Fibroblast of lung (primary cell): ENCODE results near the gene IP6K1. TPM values are rescaled to one million over a fixed set of nuclear protein-coding genes. Genes with fewer than 3 reads are reported as not detected.

Experiments
- DNase-seq, 2 donors: peaks; one replicate each; pipeline versions ENCODE4 v3.0.0 to v3.0.0-alpha.2; 2010; ENCODE audit warnings: low read depth in 2 of 2
- H2AFZ ChIP-seq: 2 replicates; pipeline ENCODE4 v1.5.1; 2012; ENCODE audit warnings: low read length, control low read depth, inconsistent platforms
- H3K27ac ChIP-seq: 2 replicates; pipeline ENCODE4 v1.5.1; 2011; ENCODE audit warnings: low read length, control low read depth; ENCODE audit not compliant: insufficient read depth
- H3K27me3 ChIP-seq: 2 replicates; pipeline ENCODE4 v1.5.1; 2011; ENCODE audit warnings: mild to moderate bottlenecking, low read length; ENCODE audit not compliant: control insufficient read depth, insufficient read depth
- H3K36me3 ChIP-seq: 2 replicates; pipeline ENCODE4 v1.5.1; 2011; ENCODE audit warnings: low read length; ENCODE audit not compliant: control insufficient read depth, insufficient read depth
- H3K4me1 ChIP-seq: 2 replicates; pipeline ENCODE4 v1.5.1; 2011; ENCODE audit warnings: low read length; ENCODE audit not compliant: control insufficient read depth, insufficient read depth; ENCODE audit errors: extremely low read depth
- H3K4me2 ChIP-seq: 2 replicates; pipeline ENCODE4 v1.5.1; 2011; ENCODE audit warnings: low read length, control low read depth; ENCODE audit not compliant: insufficient read depth; ENCODE audit errors: extremely low read depth
- H3K4me3 ChIP-seq, 4 experiments: fragments of 200-600 bp in 1 of 4; sonication (generic) in 1 of 4; replicated peaks in 1 of 4; 2 replicates each; pipeline ENCODE4 v1.5.1; 2011 to 2016; ENCODE audit warnings: low read length in 4 of 4, low read depth in 3 of 4, mild to moderate bottlenecking in 3 of 4, control low read depth in 2 of 4, inconsistent platforms in 1 of 4, mixed read lengths in 1 of 4; ENCODE audit not compliant: insufficient read depth in 1 of 4; ENCODE audit errors: control extremely low read depth in 1 of 4
- H3K79me2 ChIP-seq: 2 replicates; pipeline ENCODE4 v1.5.1; 2012; ENCODE audit warnings: mild to moderate bottlenecking, low read length, inconsistent platforms; ENCODE audit not compliant: control insufficient read depth, insufficient read depth
- H3K9ac ChIP-seq: 2 replicates; pipeline ENCODE4 v1.5.1; 2011; ENCODE audit warnings: mild to moderate bottlenecking, low read length, control low read depth; ENCODE audit not compliant: insufficient read depth
- H3K9me3 ChIP-seq: 2 replicates; pipeline ENCODE4 v1.5.1; 2012; ENCODE audit warnings: low read depth, low read length; ENCODE audit not compliant: control insufficient read depth, insufficient read depth
- H4K20me1 ChIP-seq: 2 replicates; pipeline ENCODE4 v1.5.1; 2011; ENCODE audit warnings: low read length; ENCODE audit not compliant: control insufficient read depth, insufficient read depth; ENCODE audit errors: extremely low read depth
- EZH2 ChIP-seq: IDR thresholded peaks from 2 replicates; pipeline ENCODE4 v1.5.1; 2012; ENCODE audit warnings: low read length, control low read depth, mild to moderate bottlenecking; ENCODE audit errors: missing control alignments
- polyA plus RNA-seq, 2 donors: library from polyadenylated mRNA; depleted of rRNA in 1 of 2; stranded (reverse) in 1 of 2; unstranded in 1 of 2; fragments of >200 nt; gene quantifications; 2 replicates each; pipeline ENCODE4 v1.2.1, GENCODE V29; 2011 to 2012; ENCODE audit warnings: missing spikeins in 1 of 2
- total RNA-seq: library from RNA; depleted of rRNA; stranded (reverse); fragments of >200 nt; gene quantifications from 2 replicates; pipeline ENCODE4 v1.2.1, GENCODE V29; 2014
- TF ChIP-seq, protein P1 (sequence below), 2 donors: IDR thresholded peaks in 1 of 2; conservative IDR thresholded peaks in 1 of 2; 1 replicate in 1 of 2; 2 replicates in 1 of 2; pipeline ENCODE4 v1.5.1; 2011 to 2012; ENCODE audit warnings: low read length in 2 of 2, control low read depth in 1 of 2, inconsistent platforms in 1 of 2, low read depth in 1 of 2, mild to moderate bottlenecking in 1 of 2

Gene IP6K1
- total and polyA plus RNA-seq, 2 donors (not counting 1 experiment from before 2014, with no cell fraction given), result 30.2 to 45.4 TPM

GRCh38 chr3:49720855-49721595 is 65.3 kb downstream of the IP6K1 start:
- H4K20me1 ChIP-seq, result no peaks in the 10 kb centered on the region
- DNase-seq, result no peak
- H3K9ac ChIP-seq, result no peak overlapping the region
- H3K79me2 ChIP-seq, result peaks cover 16% of the 10 kb centered on the region
- no peak overlapping the region for H2AFZ ChIP-seq
- H3K4me2 ChIP-seq, result no peak overlapping the region
- TF ChIP-seq EZH2, result no peak
- TF ChIP-seq, protein P1, sequence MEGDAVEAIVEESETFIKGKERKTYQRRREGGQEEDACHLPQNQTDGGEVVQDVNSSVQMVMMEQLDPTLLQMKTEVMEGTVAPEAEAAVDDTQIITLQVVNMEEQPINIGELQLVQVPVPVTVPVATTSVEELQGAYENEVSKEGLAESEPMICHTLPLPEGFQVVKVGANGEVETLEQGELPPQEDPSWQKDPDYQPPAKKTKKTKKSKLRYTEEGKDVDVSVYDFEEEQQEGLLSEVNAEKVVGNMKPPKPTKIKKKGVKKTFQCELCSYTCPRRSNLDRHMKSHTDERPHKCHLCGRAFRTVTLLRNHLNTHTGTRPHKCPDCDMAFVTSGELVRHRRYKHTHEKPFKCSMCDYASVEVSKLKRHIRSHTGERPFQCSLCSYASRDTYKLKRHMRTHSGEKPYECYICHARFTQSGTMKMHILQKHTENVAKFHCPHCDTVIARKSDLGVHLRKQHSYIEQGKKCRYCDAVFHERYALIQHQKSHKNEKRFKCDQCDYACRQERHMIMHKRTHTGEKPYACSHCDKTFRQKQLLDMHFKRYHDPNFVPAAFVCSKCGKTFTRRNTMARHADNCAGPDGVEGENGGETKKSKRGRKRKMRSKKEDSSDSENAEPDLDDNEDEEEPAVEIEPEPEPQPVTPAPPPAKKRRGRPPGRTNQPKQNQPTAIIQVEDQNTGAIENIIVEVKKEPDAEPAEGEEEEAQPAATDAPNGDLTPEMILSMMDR (conservative IDR thresholded peaks at IDR 0.05 in 1 of 2, IDR thresholded peaks at IDR 0.05 in 1 of 2; ENCODE audit: low read depth in 1 of 2, low read length in 2 of 2), result no peak
- H3K4me1 ChIP-seq, result peaks cover 13% of the 10 kb centered on the region
- H3K27me3 ChIP-seq, result no peaks in the 10 kb centered on the region
- no peak overlapping the region for H3K27ac ChIP-seq
- no peaks in the 10 kb centered on the region for H3K9me3 ChIP-seq
- H3K4me3 ChIP-seq, result no peak overlapping the region
- H3K36me3 ChIP-seq, result peaks cover 25% of the 10 kb centered on the region

DNA sequence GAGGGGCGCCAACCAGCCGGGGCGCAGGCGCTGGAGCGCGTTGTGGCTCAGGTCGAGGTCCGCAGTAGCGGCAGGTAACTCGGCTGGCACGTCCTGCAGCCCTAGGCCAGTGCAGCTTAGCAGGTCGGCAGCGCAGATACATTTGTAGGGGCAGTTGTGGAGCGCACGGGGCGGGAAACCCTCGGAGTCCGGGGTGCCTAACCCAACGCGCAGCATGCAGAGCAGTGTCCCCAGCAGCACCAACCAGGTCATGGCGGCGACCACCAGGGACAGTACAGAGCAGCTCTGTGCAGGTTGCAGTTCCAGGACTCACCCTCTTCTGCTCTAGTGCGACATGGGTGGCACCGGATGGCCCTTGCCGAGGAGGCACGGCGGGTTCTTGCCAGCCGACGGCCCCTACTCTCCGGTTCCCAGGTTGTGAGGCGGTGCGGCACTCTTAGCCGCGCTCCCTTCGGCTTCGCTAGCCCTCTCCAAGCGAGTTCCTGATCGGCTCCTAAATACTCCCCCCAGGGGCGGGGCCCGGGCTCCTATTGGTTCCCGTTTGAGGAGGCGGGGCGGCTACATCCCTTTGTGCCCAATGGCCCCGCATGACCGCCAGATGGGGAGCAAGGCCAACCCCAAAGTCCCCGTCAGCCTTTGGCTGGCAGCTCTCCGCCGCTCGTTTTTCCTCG is 67.0 kb downstream of the IP6K1 start, which contains the start of gene AMIGO3:
AMIGO3 (minus strand) TSS at position 471 of the 671 bp plus-strand sequence; CDS start at position 252, 219 bp downstream.
- Histone ChIP-seq H3K79me2 (peaks cover 16% of the 10 kb centered on the region), H3K4me3 (peak within 1 kb of the TSS; percentile 43 to 58 (median 48)), H3K4me2 (peak within 1 kb of the TSS; percentile 93), H3K27ac (no peak within 1 kb of the TSS), H4K20me1 (no peaks in the 10 kb centered on the region), H3K27me3 (no peaks in the 10 kb centered on the region), H2AFZ (no peak within 1 kb of the TSS), H3K9me3 (no peaks in the 10 kb centered on the region), H3K9ac (no peak within 1 kb of the TSS), H3K36me3 (peaks cover 25% of the 10 kb centered on the region), H3K4me1 (peaks cover 9% of the 10 kb centered on the region)
- peak; percentile 90 to 91 for DNase-seq
- TF ChIP-seq, protein P1 (conservative IDR thresholded peaks at IDR 0.05 in 1 of 2, IDR thresholded peaks at IDR 0.05 in 1 of 2; ENCODE audit: low read depth in 1 of 2, low read length in 2 of 2), result peak in 1 of 2 donors; percentile 53
- no peak for TF ChIP-seq EZH2

DNA sequence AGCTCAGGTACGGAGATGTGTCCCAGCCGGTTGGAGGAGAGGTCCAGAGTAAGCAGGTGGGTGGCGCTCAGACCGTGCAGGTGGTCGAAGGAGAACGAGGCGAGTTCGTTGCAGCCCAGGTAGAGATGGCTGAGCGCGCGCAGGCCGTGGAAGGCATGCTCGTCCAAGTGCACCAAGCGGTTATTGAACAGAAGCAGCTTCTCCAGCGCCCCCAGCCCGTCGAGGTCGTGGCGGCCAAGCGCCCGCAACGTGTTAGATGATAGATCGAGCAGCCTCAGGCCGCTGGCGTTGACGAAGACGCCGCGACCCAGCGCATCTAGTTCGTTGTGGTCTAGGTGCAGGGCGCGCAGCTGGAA is 67.5 kb downstream of the IP6K1 start:
- H3K4me2 ChIP-seq, result peak overlapping the region; percentile 93
- TF ChIP-seq, protein P1 (conservative IDR thresholded peaks at IDR 0.05 in 1 of 2, IDR thresholded peaks at IDR 0.05 in 1 of 2; ENCODE audit: low read depth in 1 of 2, low read length in 2 of 2), result no peak
- no peak for TF ChIP-seq EZH2
- peak overlapping the region; percentile 43 to 58 (median 48) for H3K4me3 ChIP-seq
- H3K79me2 ChIP-seq, result peaks cover 16% of the 10 kb centered on the region
- no peaks in the 10 kb centered on the region for H3K9me3 ChIP-seq
- H3K27ac ChIP-seq, result no peak overlapping the region
- H2AFZ ChIP-seq, result no peak overlapping the region
- no peak overlapping the region for H3K9ac ChIP-seq
- no peaks in the 10 kb centered on the region for H4K20me1 ChIP-seq
- DNase-seq, result peak in 1 of 2 donors; percentile 16
- peaks cover 8% of the 10 kb centered on the region for H3K4me1 ChIP-seq
- H3K27me3 ChIP-seq, result no peaks in the 10 kb centered on the region
- H3K36me3 ChIP-seq, result peaks cover 25% of the 10 kb centered on the region
